Lung (tissue), 12 donors: ENCODE measurements around the gene CLASP1. TPM values are rescaled to one million over a fixed set of nuclear protein-coding genes. Genes with fewer than 3 reads are reported as not detected.

ENCODE experiments used
- ATAC-seq: fragments of 200-7000 bp; cut with Tn5 transposase; one replicate; pipeline ENCODE4 v1.9.1; 2020; ENCODE audit warnings: moderate number of reproducible peaks; ENCODE audit not compliant: insufficient read depth, low FRiP score
- DNase-seq, 3 donors: peaks; one replicate each; pipeline ENCODE4 v3.0.0-alpha.2; 2013 to 2017
- H3K27ac ChIP-seq, 2 donors: one replicate each; pipeline ENCODE4 v1.5.1; 2013; ENCODE audit warnings: mild to moderate bottlenecking in 2 of 2, moderate library complexity in 2 of 2, control low read depth in 1 of 2, inconsistent platforms in 1 of 2, low read depth in 1 of 2, low read length in 1 of 2
- H3K27me3 ChIP-seq, 3 donors: one replicate each; pipeline ENCODE4 v1.5.1; 2013; ENCODE audit warnings: low read length in 2 of 3; ENCODE audit not compliant: control insufficient read depth in 3 of 3, insufficient read depth in 3 of 3
- H3K36me3 ChIP-seq, 4 donors: one replicate each; pipeline ENCODE4 v1.5.1; 2013; ENCODE audit warnings: low read length in 4 of 4, mild to moderate bottlenecking in 1 of 4, moderate library complexity in 1 of 4; ENCODE audit not compliant: control insufficient read depth in 4 of 4, insufficient read depth in 4 of 4
- H3K4me1 ChIP-seq, 5 donors: one replicate each; pipeline ENCODE4 v1.5.1; 2013; ENCODE audit warnings: low read length in 5 of 5, mild to moderate bottlenecking in 2 of 5, moderate library complexity in 1 of 5; ENCODE audit not compliant: control insufficient read depth in 5 of 5, insufficient read depth in 5 of 5
- H3K4me3 ChIP-seq: one replicate; pipeline ENCODE4 v1.5.1; 2013; ENCODE audit warnings: mild to moderate bottlenecking, control low read depth, moderate library complexity
- H3K9ac ChIP-seq, 2 donors: one replicate each; pipeline ENCODE4 v1.5.1; 2013; ENCODE audit warnings: low read length in 2 of 2, control low read depth in 1 of 2; ENCODE audit not compliant: insufficient read depth in 1 of 2
- H3K9me3 ChIP-seq, 4 donors: one replicate each; pipeline ENCODE4 v1.5.1; 2013; ENCODE audit warnings: low read length in 3 of 4, mild to moderate bottlenecking in 1 of 4, moderate library complexity in 1 of 4; ENCODE audit not compliant: control insufficient read depth in 4 of 4, insufficient read depth in 3 of 4
- WGBS, 2 donors: extraction: QIAGEN DNeasy Blood & Tissue Kit; methylation state at CpG; one replicate each; pipeline ENCODE4 v1.1.7; 2013; 5-methylcytosine and 5-hydroxymethylcytosine counted together
- polyA plus RNA-seq, 2 donors: library from polyadenylated mRNA; stranded (reverse); fragments of 200-250 nt; gene quantifications; one replicate each; pipeline ENCODE4 v1.2.1, GENCODE V29; 2013
- total RNA-seq, 2 donors: library from RNA; depleted of rRNA in 1 of 2; stranded (reverse); fragments of >200 nt in 1 of 2; gene quantifications; one replicate each; pipeline ENCODE4 v1.2.1, GENCODE V29; 2014 to 2021
- TF ChIP-seq, protein P1 (sequence below): IDR thresholded peaks from 2 replicates; pipeline ENCODE4 v1.5.1; 2012; ENCODE audit warnings: mild to moderate bottlenecking; ENCODE audit errors: control extremely low read depth, extremely low read depth
- donor health status: control.
- donor health status: control.
- donor health status: Bipolar disorder and iron deficiency.
- donor health status: healthy.
- donor health status: DM: yes; HTN: yes; CAD: no.

Gene CLASP1
- total and polyA plus RNA-seq, 4 donors, result 7.4 to 128 (median 30.6) TPM

DNA sequence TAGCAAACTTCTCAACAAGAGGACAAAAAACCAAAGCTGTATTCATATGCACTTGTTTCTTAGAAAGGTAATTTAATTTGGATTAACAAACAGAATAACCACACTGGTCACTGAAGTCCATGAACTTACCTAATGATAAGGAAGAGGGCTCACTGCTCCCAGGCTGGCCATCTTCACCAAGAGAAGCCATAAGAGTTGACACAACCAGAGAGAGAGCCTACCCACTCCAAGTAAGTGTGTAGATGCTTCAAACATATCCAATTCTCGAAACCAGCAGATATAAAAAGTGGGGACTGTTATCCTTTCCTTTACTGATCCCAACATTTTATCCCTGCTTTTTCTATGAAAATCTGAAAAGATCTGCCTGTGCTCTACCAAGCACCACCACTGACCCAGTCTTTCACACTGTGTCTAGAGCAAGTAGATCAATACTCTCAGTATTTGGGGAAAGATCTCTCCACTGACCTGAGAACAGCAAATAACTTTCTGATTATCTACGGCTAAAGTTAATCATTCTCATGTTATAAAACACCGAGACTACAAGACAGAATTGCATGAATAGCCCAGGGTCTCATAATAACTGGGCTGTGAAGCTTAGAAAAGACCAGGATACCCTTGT lies 230.1 kb downstream of the CLASP1 start:
- Histone ChIP-seq H3K4me3 (no peak overlapping the region), H3K9me3 (no peaks in the 10 kb centered on the region), H3K36me3 (peaks cover 14 to 20% (median 17%) of the 10 kb centered on the region in 4 donors), H3K9ac (no peak overlapping the region), H3K27me3 (no peaks in the 10 kb centered on the region), H3K4me1 (no peaks in the 10 kb centered on the region), H3K27ac (no peak overlapping the region)
- ATAC-seq (no peak), DNase-seq (no peak)
- 98% methylated on average over 3 of the region's 3 CpGs for WGBS, 2 donors
- TF ChIP-seq, protein P1, sequence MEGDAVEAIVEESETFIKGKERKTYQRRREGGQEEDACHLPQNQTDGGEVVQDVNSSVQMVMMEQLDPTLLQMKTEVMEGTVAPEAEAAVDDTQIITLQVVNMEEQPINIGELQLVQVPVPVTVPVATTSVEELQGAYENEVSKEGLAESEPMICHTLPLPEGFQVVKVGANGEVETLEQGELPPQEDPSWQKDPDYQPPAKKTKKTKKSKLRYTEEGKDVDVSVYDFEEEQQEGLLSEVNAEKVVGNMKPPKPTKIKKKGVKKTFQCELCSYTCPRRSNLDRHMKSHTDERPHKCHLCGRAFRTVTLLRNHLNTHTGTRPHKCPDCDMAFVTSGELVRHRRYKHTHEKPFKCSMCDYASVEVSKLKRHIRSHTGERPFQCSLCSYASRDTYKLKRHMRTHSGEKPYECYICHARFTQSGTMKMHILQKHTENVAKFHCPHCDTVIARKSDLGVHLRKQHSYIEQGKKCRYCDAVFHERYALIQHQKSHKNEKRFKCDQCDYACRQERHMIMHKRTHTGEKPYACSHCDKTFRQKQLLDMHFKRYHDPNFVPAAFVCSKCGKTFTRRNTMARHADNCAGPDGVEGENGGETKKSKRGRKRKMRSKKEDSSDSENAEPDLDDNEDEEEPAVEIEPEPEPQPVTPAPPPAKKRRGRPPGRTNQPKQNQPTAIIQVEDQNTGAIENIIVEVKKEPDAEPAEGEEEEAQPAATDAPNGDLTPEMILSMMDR, result no peak

DNA sequence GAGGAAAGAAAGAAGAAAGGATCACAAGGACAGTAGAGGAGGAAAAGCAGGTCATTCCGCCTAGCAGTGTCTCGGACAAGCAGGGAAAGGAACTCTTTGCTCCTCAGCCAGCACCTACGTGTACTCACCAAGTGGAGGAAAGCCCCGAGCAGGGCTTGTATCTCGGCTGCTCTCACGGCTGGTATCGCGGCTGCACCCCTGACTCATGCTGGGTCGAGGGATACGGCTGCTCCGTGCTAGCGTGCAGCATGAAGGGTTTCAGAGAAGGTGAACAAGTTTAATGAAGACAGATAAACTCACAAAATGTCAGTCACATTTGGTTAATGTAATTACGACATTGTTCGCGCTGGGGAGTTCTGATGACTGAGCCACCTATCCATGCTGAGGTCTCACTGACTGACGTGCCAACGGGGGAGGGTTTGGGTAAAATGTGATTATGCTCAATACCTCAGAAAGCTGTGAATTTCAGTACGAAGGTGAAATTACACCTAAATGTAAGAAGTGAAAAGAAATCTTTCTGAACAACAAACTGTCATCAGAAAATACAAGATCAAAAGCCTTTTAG lies 230.7 kb downstream of the CLASP1 start:
- Histone ChIP-seq H3K4me3 (no peak overlapping the region), H3K4me1 (no peaks in the 10 kb centered on the region), H3K9ac (no peak overlapping the region), H3K36me3 (peaks cover 12 to 19% (median 15%) of the 10 kb centered on the region in 4 donors), H3K27me3 (no peaks in the 10 kb centered on the region), H3K9me3 (no peaks in the 10 kb centered on the region), H3K27ac (no peak overlapping the region)
- no peak for ATAC-seq
- 96% methylated on average over 18 of the region's 18 CpGs for WGBS, 2 donors
- no peak for DNase-seq
- TF ChIP-seq, protein P1, result no peak

- ATAC-seq (no peak), DNase-seq (no peak)
- Histone ChIP-seq H3K4me1 (no peaks in the 10 kb centered on the region), H3K9me3 (no peaks in the 10 kb centered on the region), H3K4me3 (no peak overlapping the region), H3K27ac (no peak overlapping the region), H3K27me3 (no peaks in the 10 kb centered on the region), H3K36me3 (peaks cover 12 to 22% (median 15%) of the 10 kb centered on the region in 4 donors), H3K9ac (no peak overlapping the region)
- WGBS, 2 donors, result 76 to 87% methylated on average over 4 of the region's 4 CpGs
- TF ChIP-seq, protein P1, result no peak
These were observed 231.4 kb downstream of the CLASP1 start for GRCh38 chr2:121417826-121418225.
